Bone marrow (tissue), 2 donors: ENCODE data around the gene AVPR2.

Experiments
- DNase-seq, 2 donors: peaks; one replicate each; lab custom pipeline; 2025; lab: John Stamatoyannopoulos, UW

The AVPR2 gene

DNA sequence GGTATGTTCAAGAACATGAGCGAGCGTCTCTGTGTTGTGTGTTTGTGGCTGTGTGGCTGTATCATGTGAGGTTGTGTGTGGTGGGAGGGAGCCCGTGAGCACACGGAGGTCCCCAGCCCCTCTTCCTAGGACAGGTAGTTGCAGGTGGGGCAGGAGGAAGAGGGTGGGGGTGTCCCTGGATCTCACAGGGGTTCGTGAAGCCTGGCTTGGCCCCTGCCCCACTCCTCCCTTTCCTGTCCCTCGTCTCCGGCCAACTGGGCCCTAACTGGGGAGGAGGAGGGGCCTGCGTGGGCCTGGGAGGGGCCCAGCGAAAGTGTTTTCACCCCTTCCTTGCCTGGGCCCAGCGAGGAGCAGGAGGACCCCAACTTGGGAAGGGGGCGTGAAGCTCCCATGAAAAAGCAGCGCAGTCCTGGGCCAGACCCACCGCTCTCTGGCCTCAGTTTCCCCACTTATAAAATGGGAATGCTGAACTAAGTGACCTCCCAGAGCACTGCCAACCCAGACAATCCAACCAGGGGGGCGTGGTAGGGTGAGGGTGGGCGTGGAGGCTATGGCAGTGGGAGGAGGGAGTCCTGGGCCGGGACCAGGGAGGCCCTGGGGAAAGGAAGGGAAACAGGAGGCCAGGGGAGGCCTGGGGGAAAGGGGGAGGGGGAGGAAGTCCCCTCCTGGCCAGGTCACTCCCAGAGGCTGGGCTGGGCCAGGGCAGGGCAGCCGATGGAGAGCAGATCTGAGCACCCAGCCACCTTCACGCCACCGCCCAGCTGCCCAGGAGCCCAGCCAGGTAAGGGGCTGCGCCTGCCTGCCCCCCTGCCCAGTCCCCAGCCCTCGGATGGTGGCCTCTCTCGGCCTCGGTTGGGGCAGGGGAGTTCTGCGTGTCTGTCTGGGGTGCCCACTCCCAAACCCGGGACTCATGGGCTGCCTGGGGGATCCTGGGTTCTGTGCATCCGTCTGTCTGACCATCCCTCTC lies at the start of gene AVPR2:
TSS of gene AVPR2 (plus strand) at position 683 of the 967 bp plus-strand sequence. CDS start 473 bp downstream, outside the sequence.
- DNase-seq, result no peak

DNA sequence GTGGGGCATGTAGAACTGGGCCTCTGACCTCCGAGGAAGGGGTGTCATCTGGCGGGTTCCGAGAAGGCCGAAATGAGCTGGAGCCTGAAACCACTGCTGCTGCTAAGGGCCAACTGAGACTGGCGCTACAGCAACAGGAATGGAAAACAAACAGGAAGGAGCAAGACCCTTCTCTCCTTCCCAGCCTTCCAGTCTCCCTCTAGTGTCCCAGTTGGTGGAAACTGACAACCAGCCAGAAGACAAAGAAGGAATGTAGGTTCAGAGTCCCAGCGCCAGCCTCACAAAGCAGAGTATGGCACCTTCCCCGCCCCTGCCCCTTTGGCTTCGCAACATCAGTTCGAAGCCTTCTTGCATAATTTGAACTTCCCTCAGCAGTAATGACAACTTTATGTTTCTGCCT lies 49.8 kb upstream of the AVPR2 start:
- DNase-seq, result no peak

GRCh38 chrX:153857348-153857903 lies 47.0 kb upstream of the AVPR2 start:
- no peak for DNase-seq

GRCh38 chrX:153861151-153861550 lies 43.3 kb upstream of the AVPR2 start:
- no peak for DNase-seq

DNA sequence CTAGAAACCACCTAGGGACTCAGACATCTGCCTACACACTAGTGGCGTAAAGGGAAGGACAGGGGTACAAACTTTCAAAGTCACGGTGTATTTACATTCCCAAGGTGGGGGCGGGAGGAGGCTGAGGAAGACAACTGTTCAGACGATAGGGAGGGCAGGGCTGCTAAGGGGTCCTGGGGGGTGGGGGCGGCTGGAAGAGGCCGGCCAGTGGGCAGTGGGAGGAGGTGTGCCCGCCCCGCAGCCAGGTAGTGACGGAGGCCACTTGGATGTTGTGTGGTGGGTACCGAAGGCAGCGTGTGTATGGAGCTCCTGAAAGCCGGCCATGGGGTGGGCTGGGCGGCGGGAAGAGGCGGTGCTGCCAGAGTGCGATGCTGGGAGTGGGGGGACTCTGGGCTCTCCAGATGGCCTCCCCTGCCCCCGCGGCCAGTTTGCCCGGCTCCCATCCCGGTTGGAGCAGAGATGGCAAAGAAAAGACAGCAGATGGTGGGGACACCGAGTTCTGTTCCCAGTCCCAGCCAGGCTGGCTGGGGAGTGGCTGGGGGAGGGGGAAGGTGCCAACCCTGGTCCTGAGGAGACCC lies 42.7 kb upstream of the AVPR2 start:
- DNase-seq, result no peak

GRCh38 chrX:153862369-153863250 lies 41.9 kb upstream of the AVPR2 start:
- no peak for DNase-seq

- DNase-seq, result no peak
Measured at GRCh38 chrX:153863251-153863991, 41.1 kb upstream of the AVPR2 start.

- DNase-seq, result no peak
Measured at GRCh38 chrX:153864101-153864500, 40.4 kb upstream of the AVPR2 start.

DNA sequence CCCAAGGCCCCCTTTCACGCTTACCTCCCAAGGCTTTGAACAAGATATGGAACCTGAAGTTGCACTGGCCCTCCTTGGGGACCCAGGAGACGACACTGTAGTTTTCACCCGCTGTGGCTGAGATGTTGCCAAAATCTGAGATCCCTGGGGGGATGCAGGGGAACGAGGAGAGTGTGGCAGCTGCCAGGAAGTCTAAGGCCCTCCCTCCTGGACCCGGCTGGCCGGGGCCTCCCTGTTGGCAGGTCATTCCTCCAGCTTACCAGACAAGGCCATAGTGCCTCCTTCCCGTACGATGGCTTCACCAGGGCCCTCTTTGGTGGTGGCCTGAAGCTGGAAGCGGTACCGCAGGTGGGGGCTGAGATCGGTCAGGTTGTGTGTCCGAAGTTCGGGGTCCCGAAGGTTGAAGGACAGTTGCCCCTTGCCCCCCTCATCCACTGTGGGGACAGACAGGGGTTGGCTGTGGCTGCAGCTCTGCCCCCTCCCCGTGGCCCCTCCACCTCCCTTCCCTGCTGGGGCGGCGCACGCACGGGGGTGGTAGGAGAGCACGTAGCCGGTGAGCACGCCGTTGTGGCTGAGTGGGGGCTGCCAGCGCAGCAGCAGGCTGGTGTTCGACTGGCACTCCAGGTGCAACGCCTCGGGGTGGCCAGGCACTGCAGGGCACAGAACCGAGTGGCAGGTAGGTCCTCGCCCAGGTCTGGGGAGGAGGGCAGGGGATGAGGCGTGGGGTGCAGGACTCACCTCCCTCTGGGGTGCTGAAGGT lies 39.7 kb upstream of the AVPR2 start:
- DNase-seq, result no peak

GRCh38 chrX:153865321-153865580 lies 39.2 kb upstream of the AVPR2 start:
- DNase-seq, result no peak

DNA sequence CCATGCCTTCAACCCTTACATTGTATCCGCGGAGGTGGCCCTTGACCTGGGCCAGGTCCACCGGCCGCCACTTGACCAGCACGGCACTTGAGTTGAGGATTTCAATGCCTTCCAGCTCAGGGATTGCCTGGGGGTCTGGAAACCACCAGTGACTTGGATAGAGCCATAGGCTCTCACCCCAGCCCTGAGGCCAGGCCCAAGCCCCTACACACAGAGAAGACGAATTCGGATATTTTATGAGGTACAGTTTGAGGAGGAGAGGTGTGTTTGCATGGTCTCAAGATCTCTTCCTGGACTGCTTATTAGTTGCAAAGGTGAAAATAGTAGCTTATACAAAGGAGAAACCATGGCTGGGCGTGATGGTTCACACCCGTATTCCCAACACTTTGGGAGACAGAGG lies 38.8 kb upstream of the AVPR2 start:
- DNase-seq, result no peak

DNA sequence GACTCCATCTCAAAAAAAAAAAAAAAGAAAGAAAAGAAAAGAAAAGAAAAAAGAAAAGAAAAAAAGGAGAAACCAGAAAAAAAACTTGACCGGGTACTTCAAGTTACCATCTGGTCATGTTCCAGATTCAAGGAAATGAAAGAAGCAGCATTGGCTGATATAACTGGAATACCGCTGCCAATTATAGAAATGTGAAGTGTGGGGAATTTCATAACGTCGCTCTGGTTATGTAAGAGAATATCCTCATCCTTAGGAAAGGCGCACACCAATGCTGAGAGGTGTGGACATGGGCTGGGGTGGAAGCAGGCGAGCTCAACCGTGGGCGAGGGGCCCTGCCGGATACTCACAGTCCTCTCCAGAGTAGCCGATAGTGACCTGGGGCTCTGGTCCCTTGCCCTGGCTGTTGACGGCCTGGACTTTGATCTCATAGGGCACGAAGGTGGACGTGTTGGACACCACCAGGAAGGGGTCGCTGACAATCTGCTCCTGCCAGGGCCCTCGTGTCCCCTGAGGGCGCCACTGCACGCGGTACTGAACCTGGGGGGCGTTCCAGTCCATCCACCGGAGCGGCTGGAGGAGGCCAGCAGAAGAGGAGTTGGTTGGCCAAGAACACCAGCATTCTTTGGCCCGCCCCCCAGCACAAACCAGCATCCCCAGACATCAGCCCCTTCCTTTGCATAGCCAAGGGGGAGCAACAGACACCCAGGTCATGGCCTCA lies 38.0 kb upstream of the AVPR2 start:
- no peak for DNase-seq

DNA sequence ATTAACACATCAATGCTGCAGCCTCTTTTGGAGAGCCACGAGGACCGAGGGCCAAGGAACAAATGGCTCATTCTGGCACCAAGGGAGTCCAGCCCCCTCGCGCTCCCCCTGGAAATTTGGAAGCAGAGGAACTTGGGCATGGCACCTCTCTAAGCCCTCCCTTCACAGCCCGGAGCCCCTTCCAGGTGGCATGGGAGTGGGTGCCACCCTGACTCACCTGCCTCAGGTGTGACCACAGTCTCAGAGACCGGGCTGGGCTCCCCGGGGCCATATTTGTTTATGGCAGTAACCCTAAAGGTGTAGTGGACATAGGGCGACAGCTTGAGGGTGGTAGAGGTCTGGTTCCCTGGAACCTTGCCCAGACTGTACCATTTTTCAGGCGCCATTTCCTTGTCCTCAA lies 37.3 kb upstream of the AVPR2 start:
- no peak for DNase-seq

- no peak for DNase-seq
Measured at GRCh38 chrX:153867671-153868070, 36.8 kb upstream of the AVPR2 start.

DNA sequence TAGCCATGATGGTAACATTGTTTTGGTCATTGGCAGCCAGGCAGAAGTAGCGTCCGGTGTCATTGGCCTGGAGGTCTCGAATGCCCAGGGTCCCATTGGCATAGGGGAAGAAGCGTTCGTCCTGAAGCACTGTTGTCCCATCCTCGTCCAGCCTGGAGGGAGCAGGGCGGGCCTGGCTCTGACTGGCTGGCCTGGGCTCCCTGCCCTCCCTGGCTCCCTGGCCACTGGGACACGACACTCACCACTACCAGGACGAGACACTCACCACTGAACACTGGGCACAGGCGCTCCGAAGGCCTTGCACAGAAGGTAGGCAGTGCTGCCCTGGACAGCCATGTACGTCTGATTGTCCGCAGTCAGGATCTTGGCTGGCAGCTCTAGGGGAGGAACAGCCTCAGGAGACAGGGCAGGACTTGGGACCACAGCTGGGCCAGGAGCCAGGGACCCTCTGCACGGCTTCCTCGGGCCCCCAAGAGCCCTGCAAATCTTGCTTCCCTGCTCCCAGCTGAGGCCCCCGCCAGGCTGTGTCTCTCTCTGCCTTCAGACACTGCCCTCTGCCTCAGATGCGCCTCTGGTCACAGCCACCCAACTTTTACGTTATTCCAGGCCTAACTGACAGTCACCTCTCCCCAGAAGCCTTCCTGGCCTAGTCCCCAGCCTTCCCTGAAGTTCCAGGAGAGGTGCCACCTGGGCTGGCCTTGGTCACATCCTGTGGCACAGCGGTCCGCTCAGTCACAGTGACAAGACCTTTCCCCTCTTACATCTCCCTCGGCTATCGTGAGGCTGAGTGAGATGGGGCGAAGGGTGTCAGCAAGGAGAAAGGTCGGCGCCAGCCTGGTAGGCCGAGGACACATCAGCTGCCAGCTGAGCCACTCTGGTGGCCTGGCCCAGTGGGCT lies 35.6 kb upstream of the AVPR2 start:
- no peak for DNase-seq

- DNase-seq, result no peak
Measured at GRCh38 chrX:153869473-153870287, 34.8 kb upstream of the AVPR2 start.

DNA sequence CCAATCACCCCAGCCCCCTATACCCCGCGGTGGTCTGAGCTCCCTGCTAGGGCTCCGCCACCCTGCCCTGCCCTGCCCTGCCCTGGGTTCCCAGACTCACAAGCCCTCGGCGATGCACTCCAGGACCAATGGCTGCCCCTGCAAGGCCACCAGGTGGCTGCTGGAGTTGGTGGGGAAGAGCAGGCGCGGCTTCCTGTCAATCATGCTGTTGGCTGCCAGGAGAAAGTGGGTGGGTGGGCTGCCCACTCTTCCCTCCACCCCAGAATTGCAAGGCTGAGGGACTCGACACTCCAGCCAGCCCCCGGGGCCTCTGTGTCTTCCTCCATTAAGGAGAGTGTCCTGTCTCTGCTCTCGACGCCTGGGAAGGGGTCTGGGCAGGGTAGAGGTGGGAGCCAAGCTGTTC lies 34.2 kb upstream of the AVPR2 start:
- DNase-seq, result no peak

- DNase-seq, result no peak
Measured at GRCh38 chrX:153870791-153871360, 33.6 kb upstream of the AVPR2 start.
